Measurements from ENCODE around the gene CKM.
A peak's percentile ranks its signal among the peaks of the same experiment; 100 is the strongest.
"Not testable (repeated sequence)": the region's sequence is repeated elsewhere in the genome, so short reads cannot be mapped to it uniquely, and the experiment has no call there.

The CKM gene

DNA sequence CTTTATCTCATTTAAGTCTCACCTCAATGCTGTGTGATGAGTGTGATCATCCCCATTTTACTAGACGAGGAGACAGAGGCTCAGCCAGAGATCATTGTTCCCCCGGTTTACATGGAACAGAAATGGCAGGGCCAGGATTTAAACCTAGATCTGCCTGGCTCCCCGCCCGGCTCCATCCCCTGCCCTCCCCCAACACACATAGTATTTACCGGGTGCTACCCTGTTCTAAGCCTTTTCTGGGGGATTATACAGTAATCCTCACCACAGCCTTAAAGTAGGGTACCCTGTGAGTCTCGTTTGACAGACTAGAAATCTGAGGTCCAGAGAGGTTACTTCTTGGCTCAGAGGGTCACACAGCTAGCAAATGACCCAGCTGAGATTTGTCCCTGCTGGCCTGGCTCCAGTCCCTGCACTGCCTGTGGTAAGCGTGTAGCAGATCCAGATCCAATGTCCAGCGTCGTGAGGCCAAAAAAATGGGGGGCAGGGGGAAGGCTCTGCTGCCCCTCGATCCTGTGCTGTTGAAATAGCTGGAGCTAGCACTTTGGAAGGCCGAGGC lies 14.1 kb upstream of the CKM start:
- no peak for DNase-seq (ENCODE audit: low read depth)
- no peak for TF ChIP-seq CTCF (IDR thresholded peaks at IDR 0.05; ENCODE audit: control insufficient read depth, insufficient read depth, low read depth, low read length, missing control alignments)
- H3K4me3 ChIP-seq (ENCODE audit: control insufficient read depth, low read depth, low read length), result no peak overlapping the region

DNA sequence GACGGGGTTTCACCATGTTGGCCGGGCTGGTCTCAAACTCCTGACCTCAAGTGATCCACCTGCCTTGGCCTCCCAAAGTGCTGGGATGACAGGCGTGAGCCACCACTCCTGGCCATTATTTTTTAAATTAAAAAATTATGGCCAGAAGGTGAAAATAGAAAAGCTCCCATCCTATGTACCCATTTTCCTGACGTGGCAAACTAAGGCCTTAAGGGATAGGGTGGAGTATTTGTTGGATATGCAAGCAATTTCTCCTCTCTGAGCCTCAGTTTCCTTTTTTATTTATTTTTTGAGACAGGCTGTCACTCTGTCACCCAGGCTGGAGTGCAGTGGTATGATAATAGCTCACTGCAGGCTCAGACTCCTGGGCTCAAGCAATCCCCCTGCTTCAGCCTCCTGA lies 12.2 kb upstream of the CKM start:
- not testable (repeated sequence) for H3K4me3 ChIP-seq (ENCODE audit: control insufficient read depth, low read depth, low read length); DNase-seq (ENCODE audit: low read depth)

GRCh38 chr19:45333609-45334303 lies 11.1 kb upstream of the CKM start:
- H3K4me3 ChIP-seq (ENCODE audit: control insufficient read depth, low read depth, low read length), result no peak overlapping the region
- no peak for TF ChIP-seq CTCF (IDR thresholded peaks at IDR 0.05; ENCODE audit: control insufficient read depth, insufficient read depth, low read depth, low read length, missing control alignments)
- no peak for DNase-seq (ENCODE audit: low read depth)

DNA sequence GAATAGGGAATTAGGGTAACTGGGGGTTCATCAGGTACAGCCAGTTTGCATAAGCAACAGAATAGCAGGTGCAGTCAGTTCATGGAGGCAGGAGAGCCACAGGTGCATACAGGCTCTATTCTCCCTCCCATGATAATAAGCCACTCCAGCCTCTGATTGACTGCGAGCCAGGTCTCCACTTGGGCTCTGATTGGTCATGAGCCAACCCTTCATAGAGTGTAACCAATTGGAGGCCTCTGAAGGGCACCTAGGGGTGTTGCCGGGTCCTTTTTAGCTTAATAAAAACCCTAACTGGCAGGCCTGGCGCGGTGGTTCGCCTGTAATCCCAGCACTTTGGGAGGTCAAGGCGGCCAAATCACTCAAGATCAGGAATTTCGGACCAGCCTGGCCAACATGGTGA lies 8.7 kb upstream of the CKM start:
- no peak overlapping the region for H3K4me3 ChIP-seq (ENCODE audit: control insufficient read depth, low read depth, low read length)
- no peak for DNase-seq (ENCODE audit: low read depth)
- TF ChIP-seq CTCF (IDR thresholded peaks at IDR 0.05; ENCODE audit: control insufficient read depth, insufficient read depth, low read depth, low read length, missing control alignments), result no peak

GRCh38 chr19:45327404-45328143 lies 4.9 kb upstream of the CKM start:
- no peak for DNase-seq (ENCODE audit: low read depth)
- no peak overlapping the region for H3K4me3 ChIP-seq (ENCODE audit: control insufficient read depth, low read depth, low read length)
- no peak for TF ChIP-seq CTCF (IDR thresholded peaks at IDR 0.05; ENCODE audit: control insufficient read depth, insufficient read depth, low read depth, low read length, missing control alignments)

- DNase-seq (ENCODE audit: low read depth), result no peak
- TF ChIP-seq CTCF (IDR thresholded peaks at IDR 0.05; ENCODE audit: control insufficient read depth, insufficient read depth, low read depth, low read length, missing control alignments), result no peak
- H3K4me3 ChIP-seq (ENCODE audit: control insufficient read depth, low read depth, low read length), result no peak overlapping the region
These were observed 1.8 kb upstream of the CKM start for GRCh38 chr19:45324349-45324907.

- H3K4me3 ChIP-seq (ENCODE audit: control insufficient read depth, low read depth, low read length), result peak overlapping the region; percentile 5
- no peak for TF ChIP-seq CTCF (IDR thresholded peaks at IDR 0.05; ENCODE audit: control insufficient read depth, insufficient read depth, low read depth, low read length, missing control alignments)
- no peak for DNase-seq (ENCODE audit: low read depth)
These were observed 1.0 kb upstream of the CKM start for GRCh38 chr19:45323671-45324081.
